Panc1 (cell line): ENCODE measurements around the gene KDF1.

Experiments used
- POLR2AphosphoS5 ChIP-seq: IDR thresholded peaks from 2 replicates; pipeline ENCODE4 v1.6.1; 2012; ENCODE audit warnings: mild to moderate bottlenecking, low read depth, low read length, moderate library complexity
- TF ChIP-seq, protein P1 (sequence below): fragments of 450-650 bp; IDR thresholded peaks from 2 replicates; pipeline ENCODE4 v1.5.1; 2017; ENCODE audit warnings: mild to moderate bottlenecking
- TF ChIP-seq, protein P2 (sequence below), 2 experiments: IDR thresholded peaks; 2 replicates each; pipeline ENCODE4 v1.6.1; 2011 to 2012; ENCODE audit warnings: low read depth in 2 of 2, control low read depth in 1 of 2, low read length in 1 of 2, mild to moderate bottlenecking in 1 of 2, moderate library complexity in 1 of 2; ENCODE audit not compliant: insufficient read depth in 1 of 2

DNA sequence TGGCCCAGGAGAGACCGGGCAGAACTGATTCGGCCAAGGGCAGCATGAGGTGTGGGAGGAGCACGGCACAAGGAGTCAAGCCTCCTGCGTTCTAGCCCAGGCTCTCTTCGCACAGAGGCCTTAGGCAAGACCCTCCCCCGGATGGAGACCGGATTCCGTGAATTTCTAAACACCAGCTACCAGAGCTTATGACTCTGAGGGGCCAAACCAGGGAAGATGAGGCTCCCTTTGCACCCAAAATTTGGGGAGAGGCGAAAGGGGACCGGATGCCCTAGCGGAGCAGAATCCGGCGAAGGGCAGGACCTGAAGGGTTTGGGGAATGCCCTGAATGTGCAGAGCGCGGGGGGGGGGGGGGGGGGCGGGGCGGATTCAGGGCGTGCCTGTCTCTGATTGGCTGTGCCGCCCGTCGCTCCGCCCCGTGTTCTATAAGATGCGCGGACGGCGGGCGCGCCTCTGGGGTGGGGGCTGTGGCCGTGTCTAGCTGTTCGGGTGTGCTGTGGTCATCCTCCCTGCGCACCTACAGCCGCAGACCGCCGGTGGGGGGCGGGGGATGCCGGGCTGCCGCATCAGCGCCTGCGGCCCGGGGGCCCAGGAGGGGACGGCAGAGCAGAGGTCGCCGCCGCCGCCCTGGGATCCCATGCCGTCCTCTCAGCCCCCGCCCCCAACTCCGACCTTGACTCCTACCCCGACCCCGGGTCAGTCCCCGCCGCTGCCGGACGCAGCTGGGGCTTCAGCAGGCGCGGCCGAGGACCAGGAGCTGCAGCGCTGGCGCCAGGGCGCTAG is 33.2 kb upstream of the KDF1 start, which contains the start of gene TRNP1:
- TF ChIP-seq, protein P1, sequence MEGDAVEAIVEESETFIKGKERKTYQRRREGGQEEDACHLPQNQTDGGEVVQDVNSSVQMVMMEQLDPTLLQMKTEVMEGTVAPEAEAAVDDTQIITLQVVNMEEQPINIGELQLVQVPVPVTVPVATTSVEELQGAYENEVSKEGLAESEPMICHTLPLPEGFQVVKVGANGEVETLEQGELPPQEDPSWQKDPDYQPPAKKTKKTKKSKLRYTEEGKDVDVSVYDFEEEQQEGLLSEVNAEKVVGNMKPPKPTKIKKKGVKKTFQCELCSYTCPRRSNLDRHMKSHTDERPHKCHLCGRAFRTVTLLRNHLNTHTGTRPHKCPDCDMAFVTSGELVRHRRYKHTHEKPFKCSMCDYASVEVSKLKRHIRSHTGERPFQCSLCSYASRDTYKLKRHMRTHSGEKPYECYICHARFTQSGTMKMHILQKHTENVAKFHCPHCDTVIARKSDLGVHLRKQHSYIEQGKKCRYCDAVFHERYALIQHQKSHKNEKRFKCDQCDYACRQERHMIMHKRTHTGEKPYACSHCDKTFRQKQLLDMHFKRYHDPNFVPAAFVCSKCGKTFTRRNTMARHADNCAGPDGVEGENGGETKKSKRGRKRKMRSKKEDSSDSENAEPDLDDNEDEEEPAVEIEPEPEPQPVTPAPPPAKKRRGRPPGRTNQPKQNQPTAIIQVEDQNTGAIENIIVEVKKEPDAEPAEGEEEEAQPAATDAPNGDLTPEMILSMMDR = no peak
- TF ChIP-seq, protein P2, sequence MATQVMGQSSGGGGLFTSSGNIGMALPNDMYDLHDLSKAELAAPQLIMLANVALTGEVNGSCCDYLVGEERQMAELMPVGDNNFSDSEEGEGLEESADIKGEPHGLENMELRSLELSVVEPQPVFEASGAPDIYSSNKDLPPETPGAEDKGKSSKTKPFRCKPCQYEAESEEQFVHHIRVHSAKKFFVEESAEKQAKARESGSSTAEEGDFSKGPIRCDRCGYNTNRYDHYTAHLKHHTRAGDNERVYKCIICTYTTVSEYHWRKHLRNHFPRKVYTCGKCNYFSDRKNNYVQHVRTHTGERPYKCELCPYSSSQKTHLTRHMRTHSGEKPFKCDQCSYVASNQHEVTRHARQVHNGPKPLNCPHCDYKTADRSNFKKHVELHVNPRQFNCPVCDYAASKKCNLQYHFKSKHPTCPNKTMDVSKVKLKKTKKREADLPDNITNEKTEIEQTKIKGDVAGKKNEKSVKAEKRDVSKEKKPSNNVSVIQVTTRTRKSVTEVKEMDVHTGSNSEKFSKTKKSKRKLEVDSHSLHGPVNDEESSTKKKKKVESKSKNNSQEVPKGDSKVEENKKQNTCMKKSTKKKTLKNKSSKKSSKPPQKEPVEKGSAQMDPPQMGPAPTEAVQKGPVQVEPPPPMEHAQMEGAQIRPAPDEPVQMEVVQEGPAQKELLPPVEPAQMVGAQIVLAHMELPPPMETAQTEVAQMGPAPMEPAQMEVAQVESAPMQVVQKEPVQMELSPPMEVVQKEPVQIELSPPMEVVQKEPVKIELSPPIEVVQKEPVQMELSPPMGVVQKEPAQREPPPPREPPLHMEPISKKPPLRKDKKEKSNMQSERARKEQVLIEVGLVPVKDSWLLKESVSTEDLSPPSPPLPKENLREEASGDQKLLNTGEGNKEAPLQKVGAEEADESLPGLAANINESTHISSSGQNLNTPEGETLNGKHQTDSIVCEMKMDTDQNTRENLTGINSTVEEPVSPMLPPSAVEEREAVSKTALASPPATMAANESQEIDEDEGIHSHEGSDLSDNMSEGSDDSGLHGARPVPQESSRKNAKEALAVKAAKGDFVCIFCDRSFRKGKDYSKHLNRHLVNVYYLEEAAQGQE (IDR thresholded peaks at IDR 0.05; ENCODE audit: insufficient read depth in 1 of 2, low read depth in 2 of 2, low read length in 1 of 2) = no peak
- TF ChIP-seq POLR2AphosphoS5 = peak; percentile 95
